ENCODE data around the gene GALNT18. TPM values are rescaled to one million over a fixed set of nuclear protein-coding genes. Genes with fewer than 3 reads are reported as not detected.

Gene GALNT18
- total RNA-seq, 1 donor from 2014 or later: 12.6 TPM

DNA sequence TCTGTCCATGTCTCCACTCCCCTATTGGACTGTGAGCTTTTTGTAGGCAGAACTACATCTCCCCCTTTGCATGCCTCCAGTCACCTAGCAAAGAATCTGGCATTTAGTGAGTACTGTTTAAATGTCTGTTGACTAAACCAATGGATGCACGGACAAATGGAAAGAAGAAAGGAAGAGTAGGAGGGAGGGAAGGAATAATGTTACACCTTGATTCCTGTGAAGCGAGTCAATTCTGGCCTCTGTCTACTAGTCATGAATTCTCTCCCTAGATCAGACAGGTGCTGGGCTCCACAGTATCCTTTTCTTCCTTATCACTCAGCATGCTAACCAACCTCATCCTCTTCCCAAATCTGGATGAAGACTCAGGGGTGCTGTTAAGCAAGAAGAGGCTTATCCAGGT lies 33.6 kb downstream of the GALNT18 start:
- no peak for DNase-seq (ENCODE audit: low spot score)

DNA sequence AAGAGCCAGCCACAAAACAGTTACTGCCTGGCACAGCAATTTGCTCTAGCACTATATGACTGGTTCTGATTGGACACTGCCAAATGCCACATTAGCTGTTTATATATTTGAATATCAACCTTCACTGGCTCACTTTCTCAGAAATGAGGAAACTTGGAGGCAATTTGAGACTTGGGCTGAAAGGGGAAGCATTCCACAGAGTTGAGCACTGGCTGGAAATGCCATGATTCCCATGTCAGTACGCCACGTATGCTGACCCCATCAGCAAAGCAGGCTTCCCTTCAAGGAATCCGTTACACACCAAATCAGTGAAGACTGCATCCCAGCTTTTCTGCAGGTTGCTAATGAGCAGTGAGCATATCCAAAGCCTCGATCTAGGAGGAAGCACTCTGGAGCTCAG lies 34.7 kb downstream of the GALNT18 start:
- no peak for DNase-seq (ENCODE audit: low spot score)

DNA sequence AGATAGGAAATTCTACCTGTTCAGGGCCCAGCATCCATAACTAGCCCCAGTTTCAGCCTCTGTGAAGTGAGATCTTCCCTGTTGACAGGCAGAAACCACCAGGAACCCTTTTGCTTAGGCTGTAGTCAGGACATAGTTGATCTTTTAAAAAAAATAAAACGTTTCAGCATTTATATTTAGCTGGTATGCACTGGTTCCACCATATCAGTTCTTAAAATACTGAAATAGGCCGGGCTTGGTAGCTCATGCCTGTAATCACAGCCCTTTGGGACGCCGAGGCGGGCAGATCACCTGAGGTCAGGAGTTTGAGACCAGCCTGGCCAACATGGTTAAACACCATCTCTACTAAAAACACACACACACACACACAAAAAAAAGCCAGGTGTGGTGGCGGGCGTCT lies 35.3 kb downstream of the GALNT18 start:
- DNase-seq (ENCODE audit: low spot score): no peak

GRCh38 chr11:11584937-11585336 lies 36.9 kb downstream of the GALNT18 start:
- no peak for DNase-seq (ENCODE audit: low spot score)

- DNase-seq (ENCODE audit: low spot score): no peak
These were observed 37.3 kb downstream of the GALNT18 start for GRCh38 chr11:11584530-11584810.

DNA sequence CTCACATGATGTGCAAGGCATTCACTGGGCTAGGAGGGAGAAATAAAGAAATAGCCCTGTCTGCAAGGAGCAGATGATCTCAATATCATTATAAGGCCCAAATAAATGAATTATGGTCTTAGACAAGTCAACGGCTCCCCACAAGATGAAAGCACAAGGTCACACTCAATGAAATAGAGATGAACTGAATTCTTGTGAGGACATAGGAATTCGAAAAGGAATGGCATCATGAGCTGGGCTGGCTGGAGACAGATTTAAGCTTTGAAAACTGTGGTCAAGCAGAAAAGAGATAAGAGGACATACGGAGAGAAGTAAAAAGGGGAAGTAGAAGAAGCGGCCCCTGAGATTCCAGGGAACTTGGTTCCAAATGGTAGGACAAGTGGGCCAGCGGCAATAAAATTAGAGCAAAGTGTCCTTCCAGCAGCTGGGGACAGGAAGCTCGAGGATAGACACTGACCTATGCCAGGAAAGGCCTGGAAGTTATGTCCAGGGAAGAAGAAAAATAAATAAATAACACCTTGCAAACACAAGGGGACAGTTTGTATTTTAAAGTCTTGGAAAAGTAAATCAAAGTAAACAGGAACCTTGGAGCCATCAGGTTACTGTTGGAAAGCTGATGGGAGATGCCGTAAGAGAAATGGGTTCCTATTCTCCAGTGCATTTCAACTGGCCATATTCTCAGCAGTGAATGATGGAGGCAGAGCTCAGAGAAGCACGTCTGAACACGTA lies 37.8 kb downstream of the GALNT18 start:
- DNase-seq (ENCODE audit: low spot score): no peak

GRCh38 chr11:11582011-11582701 lies 39.6 kb downstream of the GALNT18 start:
- DNase-seq (ENCODE audit: low spot score): no peak

DNA sequence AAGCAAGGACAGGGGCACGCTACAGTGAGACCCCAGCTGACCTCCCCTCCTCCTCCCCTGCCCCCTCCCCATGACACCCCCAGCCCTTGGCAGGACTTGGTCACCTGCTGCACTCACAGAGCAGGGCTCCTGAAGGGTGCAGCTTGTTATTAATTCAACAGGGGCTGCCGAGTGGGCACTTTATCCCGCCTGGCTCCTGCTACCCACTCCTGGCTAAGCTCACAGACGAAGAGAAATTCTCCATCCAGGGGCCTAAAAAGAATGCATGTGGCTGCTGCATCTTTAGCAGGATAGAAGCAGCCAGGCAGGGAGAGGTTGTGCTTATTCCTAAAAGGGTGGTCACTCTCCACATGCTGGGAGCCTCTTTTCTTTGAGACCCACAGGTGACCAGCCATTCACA lies 40.3 kb downstream of the GALNT18 start:
- no peak for DNase-seq (ENCODE audit: low spot score)

GRCh38 chr11:11580841-11581411 lies 40.9 kb downstream of the GALNT18 start:
- no peak for DNase-seq (ENCODE audit: low spot score)

DNA sequence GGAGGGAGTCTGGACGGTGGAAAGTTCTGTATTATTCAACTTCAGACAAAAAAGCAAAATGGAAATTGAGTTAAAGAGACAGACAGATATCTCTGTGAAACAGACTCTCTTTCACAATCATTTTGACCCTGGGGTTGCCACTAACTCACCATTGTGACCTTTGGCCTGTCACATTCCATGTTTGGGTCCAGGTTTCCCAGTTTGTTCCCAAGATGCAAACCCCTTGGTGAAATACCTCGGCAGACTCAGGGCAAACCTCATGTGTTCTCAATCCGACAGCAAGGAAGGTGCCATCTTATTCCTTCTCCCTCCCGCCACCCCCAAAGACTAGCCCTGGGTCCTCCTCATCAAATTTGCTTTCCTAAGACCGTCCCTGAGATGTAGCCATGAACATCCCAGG lies 41.8 kb downstream of the GALNT18 start:
- no peak for DNase-seq (ENCODE audit: low spot score)

- DNase-seq (ENCODE audit: low spot score): no peak
These were observed 42.5 kb downstream of the GALNT18 start for GRCh38 chr11:11579012-11579988.

- DNase-seq (ENCODE audit: low spot score): no peak
These were observed 43.6 kb downstream of the GALNT18 start for GRCh38 chr11:11577932-11578911.

- DNase-seq (ENCODE audit: low spot score): no peak
These were observed 44.5 kb downstream of the GALNT18 start for GRCh38 chr11:11577251-11577855.

GRCh38 chr11:11574373-11575287 lies 47.2 kb downstream of the GALNT18 start:
- DNase-seq (ENCODE audit: low spot score): no peak

- DNase-seq (ENCODE audit: low spot score): no peak
These were observed 49.4 kb downstream of the GALNT18 start for GRCh38 chr11:11572386-11572785.

DNA sequence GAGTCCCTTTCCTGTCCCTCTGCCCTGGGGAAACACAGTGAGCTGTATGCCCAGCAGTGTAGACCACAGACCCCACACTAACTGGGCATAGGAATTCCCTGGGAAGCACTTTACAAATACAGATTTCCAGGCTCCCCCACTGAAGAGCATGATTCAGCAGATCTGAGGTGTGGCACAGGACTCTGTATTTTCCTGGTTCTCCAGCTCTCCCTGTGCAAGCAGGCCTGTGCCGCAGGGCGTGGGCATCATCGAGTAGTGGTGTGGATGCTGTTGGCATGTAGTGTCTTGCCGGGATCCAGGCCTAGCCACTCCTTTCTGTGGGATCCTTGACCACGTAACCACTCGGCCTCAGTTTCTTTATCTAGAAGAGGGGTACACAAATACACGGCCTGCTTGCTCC lies 49.9 kb downstream of the GALNT18 start:
- DNase-seq (ENCODE audit: low spot score): no peak

DNA sequence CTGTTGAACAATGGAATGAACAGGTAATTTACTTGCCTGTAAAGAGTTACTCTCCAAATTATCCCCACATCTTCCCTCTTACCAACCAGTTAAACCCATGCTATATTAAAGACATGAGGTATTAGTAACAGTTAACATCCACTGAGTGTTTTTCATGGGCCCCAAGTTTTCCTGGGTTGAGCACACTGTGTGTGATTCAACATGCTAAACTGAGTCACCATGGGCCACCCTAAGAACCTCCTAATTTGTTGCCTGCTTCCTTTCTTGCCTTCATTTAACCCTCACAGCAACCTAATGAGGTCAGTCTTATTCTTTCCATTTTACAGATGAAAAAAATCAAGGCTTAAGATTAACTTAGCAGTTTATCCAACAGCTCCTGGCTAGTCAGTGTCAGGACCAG lies 51.0 kb downstream of the GALNT18 start:
- no peak for DNase-seq (ENCODE audit: low spot score)

GRCh38 chr11:11569936-11570491 lies 51.8 kb downstream of the GALNT18 start:
- no peak for DNase-seq (ENCODE audit: low spot score)
